ENCODE results near the gene LPCAT1. TPM values are rescaled to one million over a fixed set of nuclear protein-coding genes. Genes with fewer than 3 reads are reported as not detected.

The LPCAT1 gene
- total RNA-seq, 6 experiments from 2014 or later: 37.5 to 53.5 (median 44.1) TPM

GRCh38 chr5:1412621-1413020 lies 111.1 kb downstream of the LPCAT1 start:
- H3K36me3 Mint-ChIP-seq (ENCODE audit: low read depth): no peaks in the 10 kb centered on the region
- no peaks in the 10 kb centered on the region for H3K9me3 Mint-ChIP-seq
- H3K27me3 Mint-ChIP-seq (ENCODE audit: insufficient read depth): peaks cover 18% of the 10 kb centered on the region
- DNase-seq: no peak
- H3K4me3 Mint-ChIP-seq: no peak overlapping the region
- H3K4me1 Mint-ChIP-seq (ENCODE audit: low read depth): no peaks in the 10 kb centered on the region
- no peak overlapping the region for H3K27ac Mint-ChIP-seq
- TF ChIP-seq CTCF (IDR thresholded peaks at IDR 0.05): no peak

- no peak for TF ChIP-seq CTCF (IDR thresholded peaks at IDR 0.05)
- H3K9me3 Mint-ChIP-seq: no peaks in the 10 kb centered on the region
- no peaks in the 10 kb centered on the region for H3K36me3 Mint-ChIP-seq (ENCODE audit: low read depth)
- no peak overlapping the region for H3K27ac Mint-ChIP-seq
- no peak for DNase-seq
- H3K4me1 Mint-ChIP-seq (ENCODE audit: low read depth): no peaks in the 10 kb centered on the region
- H3K4me3 Mint-ChIP-seq: no peak overlapping the region
- H3K27me3 Mint-ChIP-seq (ENCODE audit: insufficient read depth): peaks cover 20% of the 10 kb centered on the region
These were observed 111.6 kb downstream of the LPCAT1 start for GRCh38 chr5:1412163-1412562.

Small RNA genes lying within 50 kb of the gene (microRNA-seq; reads per million reads assigned to microRNA genes)
- gene MIR6075: not detected

Other genes starting within 250 kb of the LPCAT1 start
- gene TERT, start 228.9 kb downstream of the LPCAT1 start, total RNA-seq (2021; fragmentation: NEBNext Ultra II Directional; extraction: Animal tissue kit (Norgen Biotek cat#: 25700)): 1,000 to 10,000 TPM; 2,350 to 4,507 (median 3,883) TPM
- 100 to 1,000 TPM; 119 to 164 (median 143) TPM for gene CLPTM1L, start 178.9 kb downstream of the LPCAT1 start, total RNA-seq (2021; fragmentation: NEBNext Ultra II Directional; extraction: Animal tissue kit (Norgen Biotek cat#: 25700))
- not detected for gene SLC6A3, start 78.5 kb downstream of the LPCAT1 start, total RNA-seq (2021; fragmentation: NEBNext Ultra II Directional; extraction: Animal tissue kit (Norgen Biotek cat#: 25700))